HFFc6 (cell line): ENCODE results near the gene ADGRE1. TPM values are rescaled to one million over a fixed set of nuclear protein-coding genes. Genes with fewer than 3 reads are reported as not detected.

Experiments used
- DNase-seq: peaks from one replicate; pipeline ENCODE4 v3.0.0-alpha.2; 2018
- H3K27ac Mint-ChIP-seq: 2 replicates; pipeline ENCODE4 v1.8.0; 2020; ENCODE audit warnings: mild to moderate bottlenecking, mixed read lengths
- H3K27me3 Mint-ChIP-seq: 2 replicates; pipeline ENCODE4 v1.8.0; 2021; ENCODE audit warnings: mild to moderate bottlenecking, moderate library complexity, mixed read lengths; ENCODE audit not compliant: insufficient read depth
- H3K36me3 Mint-ChIP-seq: 2 replicates; pipeline ENCODE4 v1.8.0; 2021; ENCODE audit warnings: low read depth, mixed read lengths
- H3K4me1 Mint-ChIP-seq: 2 replicates; pipeline ENCODE4 v1.8.0; 2020; ENCODE audit warnings: low read depth, mixed read lengths
- H3K4me3 Mint-ChIP-seq: 2 replicates; pipeline ENCODE4 v1.8.0; 2020; ENCODE audit warnings: mild to moderate bottlenecking, moderate library complexity, mixed read lengths
- H3K9me3 Mint-ChIP-seq: 2 replicates; pipeline ENCODE4 v1.8.0; 2020; ENCODE audit warnings: mild to moderate bottlenecking, mixed read lengths
- CTCF ChIP-seq: fragments of 200-600 bp; sonication (generic); IDR thresholded peaks from 2 replicates; pipeline ENCODE4 v1.5.0; 2021; ENCODE audit warnings: antibody characterized with exemption, mild to moderate bottlenecking
- total RNA-seq, 6 experiments: library from RNA; stranded (reverse); fragmentation: NEBNext Ultra II Directional; extraction: Animal tissue kit (Norgen Biotek cat#: 25700); gene quantifications; 2 replicates in 1 of 6; 3 replicates in 5 of 6; pipeline ENCODE4 v1.2.3, GENCODE V29; 2021

The ADGRE1 gene
- total RNA-seq, 6 experiments from 2014 or later = 0.14 to 0.33 (median 0.23) TPM; not detected in 2

GRCh38 chr19:6849876-6850275 is 37.5 kb upstream of the ADGRE1 start:
- Mint-ChIP-seq H3K36me3 (no peaks in the 10 kb centered on the region), H3K27ac (no peak overlapping the region), H3K4me1 (no peaks in the 10 kb centered on the region), H3K4me3 (no peak overlapping the region), H3K27me3 (peaks cover 8% of the 10 kb centered on the region; the same call in 1 of the 2 replicates), H3K9me3 (no peaks in the 10 kb centered on the region)
- DNase-seq = no peak
- no peak for TF ChIP-seq CTCF

- peaks cover 8% of the 10 kb centered on the region for H3K27me3 Mint-ChIP-seq
- H3K9me3 Mint-ChIP-seq = no peaks in the 10 kb centered on the region; the same call in 1 of the 2 replicates
- no peak overlapping the region for H3K27ac Mint-ChIP-seq
- H3K36me3 Mint-ChIP-seq = no peaks in the 10 kb centered on the region
- TF ChIP-seq CTCF = no peak
- DNase-seq = no peak
- no peaks in the 10 kb centered on the region for H3K4me1 Mint-ChIP-seq
- no peak overlapping the region for H3K4me3 Mint-ChIP-seq
These were observed 36.0 kb upstream of the ADGRE1 start for GRCh38 chr19:6851359-6851758.

GRCh38 chr19:6852001-6852400 is 35.4 kb upstream of the ADGRE1 start:
- no peak overlapping the region for H3K27ac Mint-ChIP-seq
- H3K27me3 Mint-ChIP-seq = peaks cover 8% of the 10 kb centered on the region
- no peaks in the 10 kb centered on the region; the same call in 1 of the 2 replicates for H3K9me3 Mint-ChIP-seq
- TF ChIP-seq CTCF = no peak
- no peaks in the 10 kb centered on the region for H3K36me3 Mint-ChIP-seq
- H3K4me3 Mint-ChIP-seq = no peak overlapping the region
- no peaks in the 10 kb centered on the region for H3K4me1 Mint-ChIP-seq
- no peak for DNase-seq

- TF ChIP-seq CTCF = no peak
- DNase-seq = no peak
- Mint-ChIP-seq H3K9me3 (no peaks in the 10 kb centered on the region; the same call in 1 of the 2 replicates), H3K36me3 (no peaks in the 10 kb centered on the region), H3K4me3 (no peak overlapping the region), H3K27me3 (peaks cover 8% of the 10 kb centered on the region), H3K4me1 (no peaks in the 10 kb centered on the region), H3K27ac (no peak overlapping the region)
These were observed 33.5 kb upstream of the ADGRE1 start for GRCh38 chr19:6853868-6854267.

- no peaks in the 10 kb centered on the region for H3K4me1 Mint-ChIP-seq
- peaks cover 8% of the 10 kb centered on the region for H3K27me3 Mint-ChIP-seq
- H3K27ac Mint-ChIP-seq = no peak overlapping the region
- no peak for TF ChIP-seq CTCF
- no peaks in the 10 kb centered on the region for H3K36me3 Mint-ChIP-seq
- no peaks in the 10 kb centered on the region; the same call in 1 of the 2 replicates for H3K9me3 Mint-ChIP-seq
- DNase-seq = no peak
- no peak overlapping the region for H3K4me3 Mint-ChIP-seq
These were observed 32.6 kb upstream of the ADGRE1 start for GRCh38 chr19:6854758-6855157.
